Measurements from ENCODE around the gene BPIFB4. TPM values are rescaled to one million over a fixed set of nuclear protein-coding genes. Genes with fewer than 3 reads are reported as not detected.
"Not testable (repeated sequence)": the region's sequence is repeated elsewhere in the genome, so short reads cannot be mapped to it uniquely, and the experiment has no call there.

BPIFB4 gene
- total RNA-seq, 4 donors from 2014 or later, result not detected

- Histone ChIP-seq H3K36me3 (no peaks in the 10 kb centered on the region), H3K4me1 (no peaks in the 10 kb centered on the region), H3K27ac (no peak overlapping the region), H3K9me3 (peaks cover 0 to 17% (median 4%) of the 10 kb centered on the region in 4 donors), H3K27me3 (no peaks in the 10 kb centered on the region), H3K4me3 (no peak overlapping the region)
- DNase-seq (ENCODE audit: low spot score in 2 of 2), result no peak
- 78 to 97% methylated on average over 3 of the region's 3 CpGs for WGBS, 2 donors
- TF ChIP-seq POLR2A (IDR thresholded peaks at IDR 0.05) (no peak), EP300 (IDR thresholded peaks at IDR 0.05) (no peak), CTCF (IDR thresholded peaks at IDR 0.05) (no peak)
Measured at GRCh38 chr20:33042430-33042829, 37.0 kb upstream of the BPIFB4 start.

GRCh38 chr20:33042983-33043730, 36.3 kb upstream of the BPIFB4 start:
- 57 to 68% methylated on average over 2 of the region's 2 CpGs for WGBS, 2 donors
- Histone ChIP-seq H3K27me3 (no peaks in the 10 kb centered on the region), H3K4me1 (no peaks in the 10 kb centered on the region), H3K9me3 (peaks cover 0 to 17% (median 4%) of the 10 kb centered on the region in 4 donors), H3K27ac (no peak overlapping the region), H3K36me3 (no peaks in the 10 kb centered on the region), H3K4me3 (no peak overlapping the region)
- TF ChIP-seq CTCF (IDR thresholded peaks at IDR 0.05), result no peak
- no peak for TF ChIP-seq POLR2A (IDR thresholded peaks at IDR 0.05)
- TF ChIP-seq EP300 (IDR thresholded peaks at IDR 0.05), result no peak
- DNase-seq (ENCODE audit: low spot score in 2 of 2), result no peak

- no peak for DNase-seq (ENCODE audit: low spot score in 2 of 2)
- TF ChIP-seq CTCF (IDR thresholded peaks at IDR 0.05), result no peak
- no peak for TF ChIP-seq EP300 (IDR thresholded peaks at IDR 0.05)
- TF ChIP-seq POLR2A (IDR thresholded peaks at IDR 0.05), result no peak
- Histone ChIP-seq H3K27ac (no peak overlapping the region), H3K4me1 (no peaks in the 10 kb centered on the region), H3K9me3 (peaks cover 0 to 17% (median 4%) of the 10 kb centered on the region in 4 donors), H3K27me3 (no peaks in the 10 kb centered on the region), H3K36me3 (no peaks in the 10 kb centered on the region), H3K4me3 (no peak overlapping the region)
- 61 to 71% methylated on average over 1 of the region's 1 CpG for WGBS, 2 donors
Measured at GRCh38 chr20:33043731-33044181, 35.7 kb upstream of the BPIFB4 start.

- DNase-seq (ENCODE audit: low spot score in 2 of 2); H3K4me1 ChIP-seq: not testable (repeated sequence)
- 85 to 89% methylated on average over 15 of the region's 15 CpGs for WGBS, 2 donors
Measured at GRCh38 chr20:33045129-33045721, 34.2 kb upstream of the BPIFB4 start.

GRCh38 chr20:33046412-33046811, 33.0 kb upstream of the BPIFB4 start:
- Histone ChIP-seq H3K36me3 (no peaks in the 10 kb centered on the region), H3K27ac (no peak overlapping the region), H3K27me3 (no peaks in the 10 kb centered on the region), H3K4me3 (no peak overlapping the region), H3K4me1 (no peaks in the 10 kb centered on the region), H3K9me3 (peaks cover 0 to 17% (median 4%) of the 10 kb centered on the region in 4 donors)
- no peak for DNase-seq (ENCODE audit: low spot score in 2 of 2)
- WGBS, 2 donors, result 85 to 88% methylated on average over 3 of the region's 3 CpGs
- TF ChIP-seq POLR2A (IDR thresholded peaks at IDR 0.05), result no peak
- no peak for TF ChIP-seq CTCF (IDR thresholded peaks at IDR 0.05)
- TF ChIP-seq EP300 (IDR thresholded peaks at IDR 0.05), result no peak

More at GRCh38 chr20:33045129-33045721, 34.2 kb upstream of the BPIFB4 start:
- H3K9me3 ChIP-seq, result peaks cover 0 to 17% (median 4%) of the 10 kb centered on the region in 4 donors
- not testable (repeated sequence) for H3K4me3 ChIP-seq, H3K36me3 ChIP-seq, H3K27ac ChIP-seq, H3K27me3 ChIP-seq

Data from tibial nerve (tissue), 4 donors.